Measurements from ENCODE around the gene AGAP2. TPM values are rescaled to one million over a fixed set of nuclear protein-coding genes. Genes with fewer than 3 reads are reported as not detected.

The AGAP2 gene
- total RNA-seq, 6 donors from 2014 or later, result 2.0 to 7.3 (median 5.8) TPM

GRCh38 chr12:57741413-57741789 lies 2.9 kb upstream of the AGAP2 start:
- Histone ChIP-seq H3K4me3 (peak overlapping the region in 3 of 4 donors; percentile 33 to 47 (median 46)), H3K4me1 (peaks cover 22 to 52% (median 41%) of the 10 kb centered on the region in 4 donors), H3K27me3 (peaks cover 1 to 34% (median 19%) of the 10 kb centered on the region in 4 donors), H3K27ac (peak overlapping the region in 3 of 4 donors; percentile 57 to 80 (median 71)), H3K36me3 (peaks cover 0 to 3% (median 0%) of the 10 kb centered on the region in 4 donors), H3K9me3 (no peaks in the 10 kb centered on the region)
- TF ChIP-seq EP300 (IDR thresholded peaks at IDR 0.05), result no peak
- no peak for TF ChIP-seq POLR2A (IDR thresholded peaks at IDR 0.05)
- no peak for TF ChIP-seq POLR2AphosphoS5 (IDR thresholded peaks at IDR 0.05)
- no peak for TF ChIP-seq CTCF (IDR thresholded peaks at IDR 0.05)
- DNase-seq (no peak), ATAC-seq (ENCODE audit: low FRiP score in 2 of 2) (no peak)
- WGBS, 2 donors, result 50% methylated on average over 1 of the region's 1 CpG

DNA sequence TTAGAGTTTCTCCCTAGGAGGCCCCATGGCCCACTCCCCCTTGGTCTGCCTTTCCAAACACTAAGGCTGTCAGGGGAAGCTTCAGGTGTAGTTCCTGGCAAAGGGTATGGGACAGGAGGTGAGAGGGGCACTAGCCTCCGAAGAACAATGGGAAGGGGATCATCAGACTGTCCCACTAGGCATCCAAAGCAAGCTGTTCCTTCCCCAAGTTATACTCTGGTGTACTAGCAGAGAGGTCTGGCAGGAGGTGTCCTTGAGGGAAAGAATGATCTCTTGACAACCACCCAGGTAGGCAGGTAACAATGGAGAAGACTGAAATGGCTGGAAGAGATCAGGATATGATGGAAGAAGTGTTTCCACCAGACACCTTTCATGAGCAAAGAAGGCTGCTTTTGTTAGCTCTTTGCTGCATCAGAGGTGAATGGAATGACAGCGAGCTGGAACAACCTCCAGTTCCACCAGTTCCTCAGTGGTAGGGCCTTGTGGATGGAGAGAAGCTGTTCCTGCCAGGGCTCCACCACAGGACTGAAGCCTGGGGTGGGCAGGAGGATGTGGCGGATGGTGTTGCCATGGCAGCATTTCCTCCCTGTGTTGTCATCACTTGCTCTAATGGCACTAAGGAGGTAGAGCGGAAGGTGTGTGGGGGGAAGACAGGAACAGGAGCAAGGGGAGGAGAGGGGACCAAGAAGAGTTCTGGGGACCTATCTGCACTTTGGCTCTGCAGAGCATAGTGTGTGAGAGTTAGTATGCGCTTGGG lies 2.3 kb upstream of the AGAP2 start:
- TF ChIP-seq POLR2AphosphoS5 (IDR thresholded peaks at IDR 0.05) (peak in 1 of 2 donors; percentile 56), POLR2A (IDR thresholded peaks at IDR 0.05) (no peak), CTCF (IDR thresholded peaks at IDR 0.05) (no peak)
- H3K27me3 ChIP-seq, result peaks cover 1 to 40% (median 20%) of the 10 kb centered on the region in 4 donors
- 43 to 53% methylated on average over 5 of the region's 5 CpGs for WGBS, 2 donors
- H3K4me3 ChIP-seq, result peak overlapping the region in 3 of 4 donors; percentile 33 to 47 (median 46)
- no peaks in the 10 kb centered on the region for H3K36me3 ChIP-seq
- DNase-seq, result peak in 1 of 2 donors; percentile 69
- H3K9me3 ChIP-seq, result no peaks in the 10 kb centered on the region
- ATAC-seq (ENCODE audit: low FRiP score in 2 of 2), result peak in 1 of 2 donors; percentile 7
- H3K27ac ChIP-seq, result peak overlapping the region in 2 of 4 donors; percentile 71 to 80
- H3K4me1 ChIP-seq, result peaks cover 26 to 55% (median 44%) of the 10 kb centered on the region in 4 donors

DNA sequence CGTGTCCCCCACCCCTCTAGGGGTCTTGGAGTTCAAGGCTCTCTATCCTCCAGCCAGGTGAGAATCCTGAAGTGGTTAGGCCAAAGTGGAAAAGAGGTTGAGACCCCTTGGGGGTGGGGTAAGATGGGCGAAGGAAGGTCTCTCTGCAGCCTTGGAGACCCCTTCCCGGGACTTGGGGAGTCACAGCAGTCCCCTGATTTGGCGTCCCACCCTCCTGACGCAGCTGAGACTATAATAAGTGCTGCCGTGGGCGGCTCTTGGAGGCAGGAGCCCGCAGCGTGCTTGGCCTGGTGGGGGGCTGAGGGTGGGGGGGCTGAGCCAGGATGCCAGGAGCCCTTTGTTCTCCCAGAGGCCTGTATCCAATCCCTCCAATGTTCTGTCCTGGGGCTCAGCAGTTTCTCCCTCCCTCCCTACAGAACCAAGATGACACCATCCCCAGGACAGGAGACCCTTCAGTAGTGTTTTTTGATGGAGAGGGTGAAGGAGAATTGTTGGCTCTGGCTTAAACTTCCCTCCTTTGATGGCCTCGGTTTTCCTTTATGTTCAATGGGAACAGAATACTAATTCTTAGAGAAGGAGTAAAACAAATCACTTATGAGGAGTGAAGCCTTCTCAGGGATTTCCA lies 1.5 kb upstream of the AGAP2 start:
- ATAC-seq (ENCODE audit: low FRiP score in 2 of 2), result no peak
- Histone ChIP-seq H3K27ac (no peak overlapping the region), H3K27me3 (peaks cover 1 to 48% (median 22%) of the 10 kb centered on the region in 4 donors), H3K4me3 (no peak overlapping the region), H3K9me3 (no peaks in the 10 kb centered on the region), H3K4me1 (peaks cover 26 to 55% (median 40%) of the 10 kb centered on the region in 4 donors), H3K36me3 (no peaks in the 10 kb centered on the region)
- TF ChIP-seq POLR2AphosphoS5 (IDR thresholded peaks at IDR 0.05) (no peak), EP300 (IDR thresholded peaks at IDR 0.05) (no peak), CTCF (IDR thresholded peaks at IDR 0.05) (no peak), POLR2A (IDR thresholded peaks at IDR 0.05) (no peak)
- WGBS, 2 donors, result 37 to 54% methylated on average over 6 to 10 of the region's 10 CpGs
- DNase-seq, result no peak

DNA sequence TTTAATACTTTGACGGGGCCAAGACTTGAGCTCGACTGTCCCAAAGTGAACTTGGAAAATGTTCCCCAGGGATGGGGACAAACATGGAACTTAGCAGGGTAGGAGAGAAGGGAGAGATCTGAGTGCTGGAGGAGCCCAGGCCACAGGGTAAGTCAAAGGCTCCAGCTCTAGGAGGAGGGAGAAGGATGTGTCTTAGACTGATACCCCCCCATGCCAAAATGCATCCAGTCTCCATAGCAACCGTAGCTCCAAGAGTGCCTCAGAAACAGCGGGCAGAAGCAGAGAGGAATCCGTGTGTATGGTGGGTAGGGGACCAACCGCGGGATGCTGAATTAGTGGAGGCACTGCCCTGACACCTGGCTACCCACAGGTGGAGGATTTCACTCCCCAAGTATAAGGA lies 845 bp upstream of the AGAP2 start:
- no peak for ATAC-seq (ENCODE audit: low FRiP score in 2 of 2)
- H3K4me3 ChIP-seq, result no peak overlapping the region
- H3K4me1 ChIP-seq, result peaks cover 26 to 55% (median 39%) of the 10 kb centered on the region in 4 donors
- H3K27me3 ChIP-seq, result peaks cover 1 to 50% (median 22%) of the 10 kb centered on the region in 4 donors
- 34 to 48% methylated on average over 7 of the region's 7 CpGs for WGBS, 2 donors
- DNase-seq, result no peak
- TF ChIP-seq CTCF (IDR thresholded peaks at IDR 0.05) (no peak), POLR2A (IDR thresholded peaks at IDR 0.05) (no peak), EP300 (IDR thresholded peaks at IDR 0.05) (no peak), POLR2AphosphoS5 (IDR thresholded peaks at IDR 0.05) (no peak)
- H3K9me3 ChIP-seq, result no peaks in the 10 kb centered on the region
- H3K36me3 ChIP-seq, result no peaks in the 10 kb centered on the region
- H3K27ac ChIP-seq, result no peak overlapping the region
